Liver (tissue), 3 donors: ENCODE results near the gene DIAPH3.

Source experiments
- ATF3 ChIP-seq: IDR thresholded peaks from 2 replicates; pipeline ENCODE4 v1.6.1; 2016; ENCODE audit warnings: antibody characterized with exemption
- EGR1 ChIP-seq, 2 donors: IDR thresholded peaks; 2 replicates each; pipeline ENCODE4 v1.6.1; 2016 to 2018; ENCODE audit warnings: antibody characterized with exemption in 2 of 2, low read depth in 2 of 2
- HNF4A ChIP-seq, 2 donors: conservative IDR thresholded peaks; 2 replicates each; pipeline ENCODE4 v1.6.1; 2016; ENCODE audit warnings: antibody characterized with exemption in 2 of 2, mild to moderate bottlenecking in 2 of 2
- JUND ChIP-seq, 2 donors: IDR thresholded peaks; 2 replicates each; pipeline ENCODE4 v1.6.1; 2016; ENCODE audit warnings: antibody characterized with exemption in 2 of 2
- YY1 ChIP-seq: IDR thresholded peaks from 2 replicates; pipeline ENCODE4 v1.6.1; 2016; ENCODE audit warnings: antibody characterized with exemption, mild to moderate bottlenecking
- TF ChIP-seq, protein P1 (sequence below): fragments of 150-350 bp; IDR thresholded peaks from 2 replicates; pipeline ENCODE4 v1.5.1; 2017; ENCODE audit warnings: improper control_type of control experiment, low read depth, low read length; ENCODE audit not compliant: missing input control
- TF ChIP-seq, protein P2 (sequence below): IDR thresholded peaks from 2 replicates; pipeline ENCODE4 v1.6.1; 2016; ENCODE audit warnings: antibody characterized with exemption, mild to moderate bottlenecking
- donor health status: healthy.
- donor health status: healthy.

DNA sequence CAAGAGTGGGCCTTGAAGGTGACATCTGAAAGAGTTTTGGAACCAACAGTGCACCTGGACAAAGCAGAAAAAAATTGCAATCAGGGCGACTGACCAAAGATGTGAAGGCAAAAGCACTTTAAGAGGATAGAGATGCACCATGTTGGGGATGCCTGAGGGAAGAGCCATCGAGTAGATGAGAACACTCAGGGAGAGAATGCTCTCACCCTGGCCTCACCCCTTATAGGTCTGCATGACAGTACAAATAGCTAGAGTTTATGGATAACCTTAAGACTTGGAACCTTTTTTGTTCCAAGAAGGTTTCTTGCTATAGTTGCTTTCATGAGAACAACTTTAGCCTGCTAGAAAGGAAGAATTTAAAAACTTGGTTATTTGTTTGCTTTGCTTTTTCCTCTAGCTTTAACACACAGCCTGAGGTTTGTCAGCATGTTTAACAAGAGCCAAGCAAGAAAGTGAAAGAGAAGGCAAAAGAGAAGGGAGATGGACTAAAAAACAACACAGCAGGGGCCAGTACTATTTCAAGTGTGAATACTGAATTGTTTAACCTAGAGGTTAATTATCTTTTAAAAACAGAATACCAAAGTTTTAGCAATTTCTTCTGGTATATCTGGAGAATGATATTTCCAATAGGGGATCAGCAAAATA is 418.9 kb downstream of the DIAPH3 start:
- TF ChIP-seq EGR1 (IDR thresholded peaks at IDR 0.05; ENCODE audit: low read depth in 2 of 2) (no peak), ATF3 (no peak), YY1 (no peak), HNF4A (conservative IDR thresholded peaks at IDR 0.05) (no peak), JUND (IDR thresholded peaks at IDR 0.05) (no peak)
- TF ChIP-seq, protein P1, sequence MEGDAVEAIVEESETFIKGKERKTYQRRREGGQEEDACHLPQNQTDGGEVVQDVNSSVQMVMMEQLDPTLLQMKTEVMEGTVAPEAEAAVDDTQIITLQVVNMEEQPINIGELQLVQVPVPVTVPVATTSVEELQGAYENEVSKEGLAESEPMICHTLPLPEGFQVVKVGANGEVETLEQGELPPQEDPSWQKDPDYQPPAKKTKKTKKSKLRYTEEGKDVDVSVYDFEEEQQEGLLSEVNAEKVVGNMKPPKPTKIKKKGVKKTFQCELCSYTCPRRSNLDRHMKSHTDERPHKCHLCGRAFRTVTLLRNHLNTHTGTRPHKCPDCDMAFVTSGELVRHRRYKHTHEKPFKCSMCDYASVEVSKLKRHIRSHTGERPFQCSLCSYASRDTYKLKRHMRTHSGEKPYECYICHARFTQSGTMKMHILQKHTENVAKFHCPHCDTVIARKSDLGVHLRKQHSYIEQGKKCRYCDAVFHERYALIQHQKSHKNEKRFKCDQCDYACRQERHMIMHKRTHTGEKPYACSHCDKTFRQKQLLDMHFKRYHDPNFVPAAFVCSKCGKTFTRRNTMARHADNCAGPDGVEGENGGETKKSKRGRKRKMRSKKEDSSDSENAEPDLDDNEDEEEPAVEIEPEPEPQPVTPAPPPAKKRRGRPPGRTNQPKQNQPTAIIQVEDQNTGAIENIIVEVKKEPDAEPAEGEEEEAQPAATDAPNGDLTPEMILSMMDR = no peak
- TF ChIP-seq, protein P2, sequence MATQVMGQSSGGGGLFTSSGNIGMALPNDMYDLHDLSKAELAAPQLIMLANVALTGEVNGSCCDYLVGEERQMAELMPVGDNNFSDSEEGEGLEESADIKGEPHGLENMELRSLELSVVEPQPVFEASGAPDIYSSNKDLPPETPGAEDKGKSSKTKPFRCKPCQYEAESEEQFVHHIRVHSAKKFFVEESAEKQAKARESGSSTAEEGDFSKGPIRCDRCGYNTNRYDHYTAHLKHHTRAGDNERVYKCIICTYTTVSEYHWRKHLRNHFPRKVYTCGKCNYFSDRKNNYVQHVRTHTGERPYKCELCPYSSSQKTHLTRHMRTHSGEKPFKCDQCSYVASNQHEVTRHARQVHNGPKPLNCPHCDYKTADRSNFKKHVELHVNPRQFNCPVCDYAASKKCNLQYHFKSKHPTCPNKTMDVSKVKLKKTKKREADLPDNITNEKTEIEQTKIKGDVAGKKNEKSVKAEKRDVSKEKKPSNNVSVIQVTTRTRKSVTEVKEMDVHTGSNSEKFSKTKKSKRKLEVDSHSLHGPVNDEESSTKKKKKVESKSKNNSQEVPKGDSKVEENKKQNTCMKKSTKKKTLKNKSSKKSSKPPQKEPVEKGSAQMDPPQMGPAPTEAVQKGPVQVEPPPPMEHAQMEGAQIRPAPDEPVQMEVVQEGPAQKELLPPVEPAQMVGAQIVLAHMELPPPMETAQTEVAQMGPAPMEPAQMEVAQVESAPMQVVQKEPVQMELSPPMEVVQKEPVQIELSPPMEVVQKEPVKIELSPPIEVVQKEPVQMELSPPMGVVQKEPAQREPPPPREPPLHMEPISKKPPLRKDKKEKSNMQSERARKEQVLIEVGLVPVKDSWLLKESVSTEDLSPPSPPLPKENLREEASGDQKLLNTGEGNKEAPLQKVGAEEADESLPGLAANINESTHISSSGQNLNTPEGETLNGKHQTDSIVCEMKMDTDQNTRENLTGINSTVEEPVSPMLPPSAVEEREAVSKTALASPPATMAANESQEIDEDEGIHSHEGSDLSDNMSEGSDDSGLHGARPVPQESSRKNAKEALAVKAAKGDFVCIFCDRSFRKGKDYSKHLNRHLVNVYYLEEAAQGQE = no peak
